DMS114 treated with DMSO at 0.1 percent for 48 hours (cell line): ENCODE data around the gene SEMG1.

Experiments
- DNase-seq: peaks from one replicate; lab custom pipeline; 2025; ENCODE audit not compliant: unreplicated experiment; lab: John Stamatoyannopoulos, UW

The SEMG1 gene

GRCh38 chr20:45221076-45221475 is 14.2 kb downstream of the SEMG1 start, which contains the start of gene SEMG2:
Gene SEMG2 (plus strand): TSS chr20:45221373. CDS start chr20:45221390, 17 bp downstream.
- no peak for DNase-seq

DNA sequence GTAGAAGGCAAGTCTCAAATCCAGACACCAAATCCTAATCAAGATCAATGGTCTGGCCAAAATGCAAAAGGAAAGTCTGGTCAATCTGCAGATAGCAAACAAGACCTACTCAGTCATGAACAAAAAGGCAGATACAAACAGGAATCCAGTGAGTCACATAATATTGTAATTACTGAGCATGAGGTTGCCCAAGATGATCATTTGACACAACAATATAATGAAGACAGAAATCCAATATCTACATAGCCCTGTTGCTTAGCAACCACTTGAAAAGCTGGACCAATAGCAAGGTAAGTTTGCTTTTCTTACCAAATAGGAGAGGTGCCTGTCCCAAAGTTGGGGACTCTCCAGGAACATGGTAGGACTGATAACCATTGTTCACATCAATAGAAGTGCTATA is 16.3 kb downstream of the SEMG1 start:
- DNase-seq: no peak

GRCh38 chr20:45226287-45226686 is 19.5 kb downstream of the SEMG1 start:
- no peak for DNase-seq

DNA sequence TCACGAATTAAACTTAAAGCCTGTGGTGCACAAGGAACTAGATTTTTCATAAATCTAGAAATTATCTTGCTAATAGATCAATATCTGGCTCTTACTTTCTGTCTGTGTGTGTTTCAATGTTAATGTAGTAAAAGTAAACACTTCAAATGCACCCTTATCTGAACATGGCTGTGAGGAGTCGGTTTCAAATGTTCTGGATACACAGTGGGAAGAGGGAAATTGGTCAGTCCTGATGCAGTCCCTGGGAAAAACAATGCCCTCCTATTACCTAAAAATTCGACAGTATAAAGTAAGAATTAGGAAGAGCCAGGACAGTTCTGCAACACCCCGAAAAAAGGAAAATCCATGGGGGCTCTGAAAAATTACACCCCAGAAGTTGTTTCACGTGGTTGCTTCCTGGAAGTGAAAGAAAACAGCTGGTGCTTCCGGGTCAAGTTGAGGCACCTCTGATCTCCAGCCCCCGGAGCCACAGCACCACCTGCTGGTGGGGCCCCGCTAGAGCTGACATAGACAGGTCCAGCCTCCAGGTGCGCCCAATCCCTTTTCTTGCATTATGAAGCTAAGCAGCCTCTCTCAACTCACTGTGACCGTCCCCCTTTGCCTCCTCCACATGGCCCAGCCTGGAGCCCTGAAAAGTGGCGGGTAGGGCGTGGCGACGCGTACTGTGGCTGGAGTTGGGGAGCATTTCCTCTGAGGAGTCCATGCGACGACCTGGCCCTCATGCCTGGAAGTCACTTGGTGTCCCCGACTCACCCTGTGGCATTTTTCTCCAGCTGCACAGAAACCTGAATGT is 22.6 kb downstream of the SEMG1 start:
- no peak for DNase-seq

- no peak for DNase-seq
Observed at GRCh38 chr20:45230631-45231030, 23.8 kb downstream of the SEMG1 start.

DNA sequence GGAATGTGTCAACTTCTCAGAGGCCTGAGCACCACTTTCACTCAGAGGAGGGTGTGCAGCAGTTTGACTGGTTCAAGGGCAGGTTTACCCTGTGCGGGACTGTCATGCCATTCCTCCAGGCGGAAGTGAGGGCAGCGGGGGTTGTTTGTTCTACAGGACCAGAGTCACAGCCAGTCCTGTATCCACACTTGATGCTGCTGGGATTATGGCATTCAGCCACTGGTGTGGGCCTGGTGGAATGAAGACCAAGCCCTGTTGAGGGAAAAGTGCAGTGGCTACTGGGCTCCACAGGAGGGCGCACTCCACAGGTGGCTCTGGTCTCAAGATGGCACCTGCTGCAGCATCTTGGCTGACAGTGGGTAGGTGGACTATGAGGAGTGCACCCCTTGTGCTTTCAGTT is 29.2 kb downstream of the SEMG1 start:
- no peak for DNase-seq

- DNase-seq: no peak
Observed at GRCh38 chr20:45238139-45238538, 31.3 kb downstream of the SEMG1 start.

GRCh38 chr20:45246109-45246508 is 39.3 kb downstream of the SEMG1 start:
- no peak for DNase-seq

GRCh38 chr20:45247865-45248264 is 41.0 kb downstream of the SEMG1 start:
- no peak for DNase-seq

- DNase-seq: no peak
Observed at GRCh38 chr20:45248609-45249008, 41.8 kb downstream of the SEMG1 start.

DNA sequence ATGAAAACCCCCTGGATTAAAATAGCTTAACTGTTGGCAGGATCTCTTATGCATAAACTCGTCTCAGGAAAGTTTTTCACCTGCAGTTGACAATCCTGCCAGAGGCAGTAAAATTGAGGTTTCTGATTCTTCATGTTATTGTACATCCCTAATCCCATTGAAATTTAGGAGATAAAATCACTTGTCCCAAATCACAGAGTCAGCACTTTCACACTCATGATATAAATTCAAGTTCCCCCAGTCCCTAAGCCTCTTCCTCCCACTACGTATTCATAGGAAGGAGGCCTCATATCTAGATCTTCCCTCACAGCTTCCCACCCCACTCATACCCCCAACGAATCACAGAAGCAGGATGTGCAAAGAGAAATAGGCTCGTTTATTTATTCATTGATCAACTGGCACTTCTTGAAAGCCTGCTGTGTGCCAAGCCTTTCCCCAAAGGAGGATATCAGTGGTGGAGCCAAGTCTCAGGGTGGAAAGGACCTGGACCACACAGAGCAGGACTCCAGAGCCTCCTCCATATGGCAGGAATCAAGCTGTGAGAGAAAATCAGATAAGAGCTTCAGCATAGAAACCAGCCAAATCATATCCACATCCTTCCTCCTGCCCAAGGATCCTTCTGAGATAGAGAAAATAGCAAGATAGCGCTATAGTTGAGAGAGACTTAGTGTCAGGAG is 45.2 kb downstream of the SEMG1 start:
- no peak for DNase-seq

- no peak for DNase-seq
Observed at GRCh38 chr20:45253261-45253660, 46.4 kb downstream of the SEMG1 start.

DNA sequence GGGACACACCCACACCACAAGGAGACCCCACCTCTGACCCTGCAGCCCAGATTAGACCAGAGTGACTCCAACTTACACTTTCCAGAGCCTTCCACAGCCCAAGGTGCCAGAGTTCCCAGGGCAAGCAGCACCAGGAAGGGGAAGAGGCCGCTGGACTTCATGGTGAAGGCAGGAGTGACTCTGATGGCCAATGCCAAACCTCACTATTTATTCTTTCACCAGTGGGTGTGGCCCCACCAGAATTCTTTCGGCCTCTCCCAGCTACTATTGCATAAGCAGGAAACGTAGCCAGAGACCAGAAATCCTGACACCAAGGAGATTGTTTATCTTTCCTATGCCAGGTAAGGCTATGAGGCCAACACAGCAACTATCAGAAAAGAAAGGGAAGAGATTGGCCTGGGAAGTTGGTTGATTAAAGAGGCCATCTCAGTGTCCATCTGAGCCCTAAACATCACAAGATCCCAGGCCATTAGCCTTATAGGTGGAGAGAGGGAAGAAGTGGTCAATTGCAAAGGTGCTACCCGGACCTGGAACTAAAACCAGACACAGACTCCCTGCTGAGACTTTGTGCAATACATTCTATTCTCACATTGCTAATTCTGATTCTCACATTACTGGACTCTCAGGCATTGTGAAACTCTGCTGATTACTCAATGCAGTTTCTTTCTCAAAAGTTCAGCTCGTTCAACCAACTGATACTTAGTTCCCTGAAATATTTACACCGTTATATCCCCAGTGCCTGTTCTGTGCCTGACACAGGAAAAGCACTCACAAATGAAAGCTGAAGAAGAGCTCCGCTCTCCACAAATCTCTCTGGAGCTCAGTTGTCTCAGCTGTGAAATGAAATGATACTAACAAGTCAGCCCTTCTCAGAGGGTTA is 47.8 kb downstream of the SEMG1 start, which contains the start of gene SLPI:
Gene SLPI, minus strand, starts transcription at position 182 of the 880 bp plus-strand sequence. Its CDS starts 21 bp downstream, at position 161.
- no peak for DNase-seq

DNA sequence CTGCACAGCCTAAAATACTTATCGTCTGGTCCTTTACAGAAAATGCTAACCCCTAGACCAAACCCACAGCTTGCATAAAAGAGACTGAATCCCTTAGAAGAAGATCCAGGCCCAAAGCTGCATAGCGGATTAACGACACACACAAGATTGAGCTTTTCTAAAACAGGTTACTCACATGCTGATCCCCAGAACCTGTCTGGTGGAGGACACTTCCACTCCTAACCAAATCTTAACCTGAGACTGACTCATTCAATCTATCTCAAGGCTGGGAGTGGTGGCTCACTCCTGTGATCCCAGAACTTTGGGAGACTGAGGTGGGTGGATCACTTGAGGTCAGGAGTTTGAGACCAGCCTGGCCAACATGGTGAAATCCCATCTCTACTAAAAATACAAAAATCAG is 50.3 kb downstream of the SEMG1 start:
- no peak for DNase-seq

DNA sequence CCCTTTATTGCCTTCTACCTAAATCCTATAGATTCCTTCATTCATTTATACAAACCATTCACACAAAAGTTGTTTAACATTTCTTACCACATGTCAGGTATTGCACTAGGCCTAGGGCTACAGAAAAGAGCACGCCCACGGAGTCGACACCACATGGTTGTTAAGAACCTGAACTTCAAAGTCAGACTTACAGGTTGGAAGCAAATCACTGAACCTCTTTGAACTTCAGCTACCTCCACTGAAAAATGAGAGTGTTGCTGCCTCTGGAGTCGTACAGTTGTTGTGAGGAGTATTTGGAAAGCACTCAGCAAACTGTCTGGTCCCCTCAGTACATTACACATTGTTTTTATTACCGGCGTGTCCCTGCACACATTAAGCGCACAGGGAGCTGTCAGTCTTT is 50.9 kb downstream of the SEMG1 start:
- DNase-seq: no peak

DNA sequence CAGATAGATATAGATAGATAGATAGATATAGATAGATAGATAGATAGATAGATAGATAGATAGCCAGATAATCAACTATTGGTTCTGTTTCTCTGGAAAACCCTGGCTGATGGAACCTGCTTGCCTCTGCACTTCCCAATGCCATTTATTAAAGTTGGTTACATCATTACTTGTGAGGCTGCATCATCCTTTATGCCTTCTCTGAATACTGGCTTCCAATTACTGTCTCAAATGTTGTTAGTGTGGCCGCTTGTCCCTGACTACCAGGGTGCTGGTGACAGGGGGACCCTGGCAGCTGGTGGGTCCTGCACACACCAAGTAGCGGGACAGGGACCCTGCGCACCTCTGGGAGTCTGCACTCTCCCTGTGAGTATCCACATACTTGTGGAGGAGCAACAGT is 51.4 kb downstream of the SEMG1 start:
- no peak for DNase-seq

- DNase-seq: no peak
Observed at GRCh38 chr20:45258664-45259063, 51.8 kb downstream of the SEMG1 start.
